GM18907 (cell line): ENCODE results near the gene C1QTNF3.
"Not testable (repeated sequence)": the region's sequence is repeated elsewhere in the genome, so short reads cannot be mapped to it uniquely, and the experiment has no call there.

Source experiments
- ATAC-seq: cut with Tn5 transposase; IDR thresholded peaks from one replicate; pipeline ENCODE4 v1.9.1; 2021; ENCODE audit warnings: mild to moderate bottlenecking, moderate library complexity; ENCODE audit not compliant: unreplicated experiment

Gene C1QTNF3

GRCh38 chr5:34026089-34026761, 16.8 kb downstream of the C1QTNF3 start:
- ATAC-seq: no peak

- ATAC-seq: peak; percentile 93
These were observed 20.8 kb downstream of the C1QTNF3 start for GRCh38 chr5:34022121-34022705.

GRCh38 chr5:34021334-34021733, 21.7 kb downstream of the C1QTNF3 start:
- no peak for ATAC-seq

DNA sequence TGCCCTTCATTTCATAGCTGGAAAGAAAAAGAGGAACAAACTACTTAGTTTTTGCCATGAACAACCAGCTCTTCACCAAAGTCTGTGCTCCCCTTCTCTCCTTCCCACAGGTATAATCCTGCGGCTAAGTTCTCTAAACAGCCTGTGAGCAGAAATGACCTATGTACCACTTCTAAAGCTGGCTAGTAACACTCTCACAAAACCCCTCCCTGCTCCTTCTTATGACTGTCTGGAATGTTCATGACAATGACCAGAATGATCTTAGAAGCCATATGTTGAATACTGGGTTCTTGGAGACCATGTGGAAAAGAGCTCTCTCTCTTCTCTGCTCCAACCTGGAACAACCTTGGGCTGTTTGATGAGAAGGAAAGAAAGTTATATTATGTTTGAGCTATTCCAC, 22.3 kb downstream of the C1QTNF3 start:
- ATAC-seq: no peak

DNA sequence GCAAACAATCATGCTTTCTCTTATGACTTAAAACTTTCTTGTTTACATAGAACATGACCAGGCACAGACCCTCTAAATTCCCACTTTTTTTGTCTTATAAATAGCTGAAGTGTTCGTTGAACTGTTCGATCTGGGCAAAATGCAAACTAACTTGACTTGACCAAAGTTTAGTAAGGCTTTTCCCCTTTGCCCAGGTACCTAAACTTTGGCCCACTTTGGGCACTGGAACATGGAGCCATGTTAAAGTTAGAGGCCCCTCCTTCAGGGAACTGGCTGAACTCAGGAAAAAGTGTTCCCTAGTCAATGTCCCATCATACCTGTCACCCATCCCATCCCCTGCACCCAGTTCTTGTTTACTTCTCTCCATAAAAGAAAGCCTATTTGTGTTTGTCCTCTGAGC, 25.8 kb downstream of the C1QTNF3 start:
- no peak for ATAC-seq

DNA sequence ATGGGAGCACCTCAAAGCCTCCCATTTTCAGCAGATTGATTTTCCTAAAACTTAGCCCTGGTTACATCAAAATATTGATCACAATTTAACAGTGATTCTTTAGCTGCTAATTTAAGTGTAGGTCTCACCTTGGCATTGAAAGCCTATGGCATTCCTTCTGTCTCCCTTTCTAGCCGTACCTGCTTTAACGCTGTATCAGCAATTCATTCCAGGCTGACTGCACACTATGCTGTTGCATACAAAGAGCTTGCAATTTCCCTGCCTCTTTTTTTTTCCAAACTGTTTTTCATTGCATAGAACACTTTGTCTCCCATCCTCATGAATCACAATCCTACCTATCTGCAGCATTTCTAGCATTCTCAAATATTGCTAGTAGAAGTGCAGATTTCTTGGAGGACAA, 26.3 kb downstream of the C1QTNF3 start:
- no peak for ATAC-seq

DNA sequence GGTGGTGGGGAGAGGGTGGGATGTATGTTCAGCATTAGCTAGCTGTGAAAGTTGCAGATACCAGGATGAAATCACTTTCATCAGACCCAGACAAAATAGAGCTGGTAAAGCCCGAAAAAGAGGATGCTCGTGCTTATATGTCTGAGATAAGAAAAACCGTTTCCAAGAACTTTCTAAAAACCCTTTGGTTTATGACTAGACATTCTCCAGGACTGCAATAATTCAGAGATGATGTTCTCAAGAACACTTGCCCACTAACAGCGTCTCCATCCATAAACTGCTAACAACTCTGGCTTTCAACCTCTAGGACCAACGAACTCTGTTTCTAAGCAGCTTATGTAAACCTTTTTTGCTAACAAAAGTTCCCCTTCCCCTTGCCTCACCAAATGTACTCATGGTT, 26.8 kb downstream of the C1QTNF3 start:
- ATAC-seq: no peak

GRCh38 chr5:34015120-34015822, 27.7 kb downstream of the C1QTNF3 start:
- ATAC-seq: no peak

DNA sequence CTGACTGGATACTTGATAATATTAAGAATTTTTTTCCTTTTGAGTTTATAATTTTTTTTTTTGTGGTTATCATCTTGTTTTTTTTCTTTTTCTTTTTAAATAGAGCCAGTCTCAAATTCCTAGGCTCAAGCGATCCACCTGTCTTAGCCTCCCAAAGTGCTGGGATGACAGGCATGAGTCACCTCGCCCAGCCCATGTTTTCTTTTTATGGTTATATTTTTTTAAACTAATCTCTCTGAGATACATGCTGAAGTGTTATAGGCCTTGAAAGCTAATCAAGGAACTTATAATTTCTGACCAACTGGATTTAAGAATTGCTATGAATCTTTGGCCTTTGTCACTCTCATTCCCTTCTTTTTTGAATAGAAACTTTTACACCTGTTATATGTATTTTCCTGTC, 28.4 kb downstream of the C1QTNF3 start:
- no peak for ATAC-seq

DNA sequence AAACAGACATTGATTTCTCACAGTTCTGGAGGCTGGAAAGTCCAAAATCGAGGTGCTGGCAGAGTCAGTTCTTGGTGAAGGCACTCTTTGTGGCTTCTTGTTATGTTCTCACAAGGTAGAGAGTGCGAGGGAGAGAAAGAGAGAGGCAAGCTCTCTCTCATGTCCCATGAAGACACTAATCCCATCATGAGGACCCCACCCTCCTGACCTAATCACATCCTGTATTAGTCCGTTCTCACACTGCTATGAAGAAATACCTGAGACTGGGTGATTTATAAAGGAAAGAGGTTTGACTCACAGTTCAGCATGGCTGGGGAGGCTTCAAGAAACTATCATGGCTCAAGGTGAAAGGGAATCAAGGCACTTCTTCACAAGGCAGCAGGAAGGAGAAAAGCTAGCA, 29.5 kb downstream of the C1QTNF3 start:
- ATAC-seq: no peak

GRCh38 chr5:34012791-34013190, 30.2 kb downstream of the C1QTNF3 start:
- no peak for ATAC-seq

- ATAC-seq: no peak
These were observed 31.5 kb downstream of the C1QTNF3 start for GRCh38 chr5:34011536-34011935.

GRCh38 chr5:34010146-34010545, 32.9 kb downstream of the C1QTNF3 start:
- ATAC-seq: not testable (repeated sequence)

DNA sequence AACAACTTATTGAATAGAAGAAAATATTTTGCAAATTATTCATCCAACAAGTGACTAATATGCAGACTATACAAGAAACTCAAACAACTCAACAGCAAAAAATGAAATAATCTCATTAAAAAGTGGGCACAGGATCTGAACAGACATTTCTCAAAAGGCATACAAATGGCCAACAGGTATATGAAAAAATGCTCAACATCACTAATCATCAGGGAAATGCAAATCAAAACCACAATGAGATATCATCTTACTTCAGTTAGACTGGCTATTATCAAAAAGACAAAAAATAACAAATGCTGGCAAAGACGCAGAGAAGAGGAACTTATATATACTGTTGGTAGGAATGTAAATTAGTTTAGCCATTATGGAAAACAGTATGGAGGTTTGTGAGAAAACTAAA, 33.4 kb downstream of the C1QTNF3 start:
- ATAC-seq: no peak

- no peak for ATAC-seq
These were observed 34.2 kb downstream of the C1QTNF3 start for GRCh38 chr5:34008802-34009201.

DNA sequence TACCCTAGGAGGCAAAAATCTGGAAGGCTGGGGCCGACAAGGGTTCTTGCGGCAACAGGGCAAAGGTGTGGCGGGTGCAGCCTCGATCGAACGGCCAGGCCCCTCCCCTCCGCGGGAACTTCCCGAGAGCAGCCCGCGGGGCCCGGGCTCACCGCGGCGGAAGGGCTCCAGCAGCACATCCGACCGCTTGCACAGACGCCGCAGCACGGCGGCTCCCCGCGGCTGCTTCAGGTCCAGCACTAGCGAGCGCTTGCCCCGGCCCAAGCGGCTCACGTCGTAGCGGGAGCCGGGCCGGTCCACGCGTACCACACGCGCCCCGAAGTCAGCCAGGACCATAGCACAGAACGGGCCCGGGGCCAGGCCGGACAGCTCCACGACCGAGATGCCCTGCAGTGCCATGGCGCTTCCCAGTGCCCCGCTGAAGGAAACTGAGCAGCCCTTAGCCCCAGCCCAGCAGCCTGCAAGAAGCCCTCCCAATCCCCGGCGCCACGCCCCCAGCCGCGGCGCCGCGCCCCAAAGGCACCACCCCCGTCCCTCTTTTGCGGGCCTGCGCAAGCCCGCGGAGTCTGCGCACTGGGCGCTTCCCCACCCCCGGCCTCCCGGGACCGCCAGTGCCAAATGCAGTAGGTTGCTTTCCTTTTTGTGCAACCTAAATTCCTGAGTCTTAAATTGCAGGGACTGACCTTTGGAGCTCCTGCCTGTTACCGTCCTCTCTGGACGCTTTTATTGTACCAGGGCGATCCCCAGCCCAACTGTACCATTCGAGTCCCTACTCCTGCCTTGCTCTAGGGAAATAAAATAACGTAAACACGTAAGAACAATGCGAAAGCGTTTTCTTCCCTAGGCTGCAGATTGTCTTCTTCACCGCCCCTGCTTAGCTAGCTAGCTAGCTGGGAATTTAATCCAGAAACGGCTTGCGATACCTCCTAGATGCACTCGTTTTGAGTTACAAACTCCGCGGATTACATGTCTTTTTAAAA, 35.1 kb downstream of the C1QTNF3 start, which contains the start of gene AMACR:
Gene AMACR (minus strand): TSS at position 430 of the 980 bp plus-strand sequence. CDS start 31 bp downstream, at position 399.
- ATAC-seq: peak; percentile 91

DNA sequence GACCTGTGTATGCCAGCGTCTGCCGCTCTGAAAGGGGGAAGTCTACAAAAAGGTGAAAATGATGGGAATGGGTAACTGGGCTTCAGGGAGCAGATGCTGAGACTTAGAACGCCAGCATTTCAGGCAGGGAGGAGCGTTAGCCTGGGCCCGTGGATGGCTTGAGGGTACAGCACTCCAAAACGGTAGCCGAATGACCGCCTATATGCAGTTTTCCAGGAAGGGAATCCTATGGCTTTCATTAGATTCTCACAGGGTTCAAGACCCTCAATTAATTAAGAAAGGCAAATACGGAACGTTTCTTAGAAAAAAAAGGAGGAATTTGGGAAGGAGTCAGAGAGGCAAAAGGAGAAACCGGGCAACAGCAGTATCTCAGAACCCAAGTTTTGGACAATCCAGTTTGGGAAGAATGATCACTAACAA, 35.8 kb downstream of the C1QTNF3 start:
- no peak for ATAC-seq

DNA sequence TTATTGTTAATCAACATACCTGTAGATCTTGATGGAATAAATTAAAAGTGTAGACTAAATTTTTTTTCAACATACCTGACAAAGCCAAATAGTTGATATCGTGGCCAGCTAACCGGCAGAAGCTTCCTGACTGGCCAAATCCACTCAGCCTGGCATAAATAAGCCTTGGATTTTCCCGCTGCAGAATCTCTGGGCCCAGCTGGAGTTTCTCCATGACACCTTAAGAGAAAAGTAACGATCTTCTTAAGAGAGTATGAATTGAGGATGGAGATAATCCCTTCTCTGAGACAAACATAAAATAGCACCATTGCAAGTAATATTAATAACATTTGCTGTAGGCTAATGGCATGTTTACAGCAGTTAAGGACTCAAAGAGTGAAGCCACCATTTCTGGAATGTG, 37.3 kb downstream of the C1QTNF3 start:
- ATAC-seq: no peak

GRCh38 chr5:34005211-34005610, 37.8 kb downstream of the C1QTNF3 start:
- ATAC-seq: no peak

DNA sequence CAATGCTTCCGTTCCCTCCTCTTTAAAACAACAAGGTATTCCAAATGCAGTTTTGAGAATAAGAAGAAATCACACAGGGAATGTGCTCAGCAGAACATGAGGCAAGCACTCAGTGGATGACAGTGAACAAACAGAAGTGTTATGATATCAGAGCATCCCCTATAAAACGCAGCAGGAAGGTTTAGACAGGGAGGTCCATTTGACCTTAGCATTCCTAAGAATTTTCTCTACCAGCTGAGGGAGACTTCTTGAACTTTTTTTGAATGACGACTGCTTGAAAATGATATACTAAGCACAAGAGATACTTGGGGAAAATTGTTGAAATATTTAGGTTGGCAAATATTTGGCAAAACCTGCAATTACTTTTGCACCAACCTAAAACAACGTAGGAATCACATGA, 39.1 kb downstream of the C1QTNF3 start:
- no peak for ATAC-seq
